Measurements from ENCODE around the gene TLR7. TPM values are rescaled to one million over a fixed set of nuclear protein-coding genes. Genes with fewer than 3 reads are reported as not detected.

The TLR7 gene
- total RNA-seq (1 to 10 TPM in 3 of 9 donors, under 1 TPM in 5, not detected in 1; 0.07 to 6.7 (median 0.69) TPM), polyA plus RNA-seq (under 1 TPM; 0.04 to 0.08 TPM)
- long read RNA-seq, donor 1 = 0 reads
- long read RNA-seq, donor 2 = 0 reads
- long read RNA-seq, donor 3, full-length matches to known transcripts = 1 of 1 reads
- long read RNA-seq, donor 3, partial matches to known transcripts = 0 of 1 reads
- long read RNA-seq, donor 3, other reads (novel, unspliced or antisense) = 0 of 1 reads

DNA sequence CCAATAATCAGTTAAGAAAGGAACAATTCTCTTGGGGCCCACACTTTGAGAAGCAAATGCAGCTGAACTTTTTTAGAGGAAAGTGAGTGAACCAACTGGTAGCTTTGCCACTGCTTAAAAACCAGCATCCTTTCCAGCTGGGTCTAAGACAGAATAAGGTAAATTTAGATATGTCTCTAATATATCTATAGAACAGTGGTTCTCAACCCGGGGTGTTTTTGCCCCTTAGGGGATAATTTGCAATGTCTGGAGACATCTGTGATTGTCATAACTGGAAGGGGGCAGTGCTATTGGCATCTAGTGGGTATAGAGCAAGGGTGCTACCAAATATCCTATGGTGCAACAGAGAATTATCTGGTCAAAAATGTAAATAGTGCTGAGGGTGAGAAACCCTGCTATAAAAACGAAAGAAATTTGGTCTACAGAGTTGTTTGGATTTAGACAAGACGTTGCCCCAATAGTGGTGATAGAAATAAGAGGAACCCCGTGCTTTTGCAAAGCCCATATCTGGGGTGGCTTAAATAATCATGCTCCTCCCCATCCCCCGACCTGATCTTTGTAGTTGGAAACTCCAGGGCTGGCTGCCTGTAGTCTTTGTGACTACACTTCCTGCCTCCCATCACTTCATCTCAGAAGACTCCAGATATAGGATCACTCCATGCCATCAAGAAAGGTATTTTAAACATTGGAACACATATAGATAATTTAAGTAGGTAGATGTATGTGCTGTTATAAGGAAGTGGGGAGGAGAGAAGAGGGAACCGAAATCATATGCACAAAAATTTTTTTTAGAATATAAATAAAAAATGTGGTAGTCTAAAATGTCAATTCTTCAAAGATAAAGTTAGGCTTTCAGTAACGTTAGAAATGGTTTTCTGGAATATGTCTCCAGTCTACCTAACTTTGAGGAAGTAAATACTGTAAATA is at the start of gene TLR7:
Gene TLR7, plus strand, starts transcription at position 622 of the 927 bp plus-strand sequence. CDS start 507 bp downstream, outside the sequence.
- H3K4me3 ChIP-seq = peak within 1 kb of the TSS in 4 of 12 donors; percentile 4 to 29 (median 8)

GRCh38 chrX:12817528-12817927 is 49.3 kb upstream of the TLR7 start:
- TF ChIP-seq POLR2A (IDR thresholded peaks at IDR 0.05) (no peak), CTCF (IDR thresholded peaks at IDR 0.05) (no peak)
- no peaks in the 10 kb centered on the region for H3K4me1 ChIP-seq
- H3K4me3 ChIP-seq = no peak overlapping the region
- intact Hi-C loops (cut with DNase I) = loop anchor here in 7 of 10 donors (5.0 to 10.0 kb wide), 4 partner anchors 77 to 927 kb away; no protein-coding TSS in a partner anchor
- no peaks in the 10 kb centered on the region for H3K9me3 ChIP-seq
- H3K27ac ChIP-seq = no peak overlapping the region
- H3K27me3 ChIP-seq = peaks cover 0 to 17% (median 0%) of the 10 kb centered on the region in 9 donors
- no peak for ATAC-seq
- DNase-seq = no peak
- peaks cover 0 to 19% (median 0%) of the 10 kb centered on the region in 9 donors for H3K36me3 ChIP-seq
- WGBS, 4 donors = 67 to 77% (median 74%) methylated on average over 5 of the region's 5 CpGs

More for the DNA sequence above, at the start of gene TLR7:
- Histone ChIP-seq H3K4me1 (no peaks in the 10 kb centered on the region), H3K9me3 (peaks cover 0 to 27% (median 0%) of the 10 kb centered on the region in 12 donors), H3K27ac (peak within 1 kb of the TSS in 1 of 12 donors; percentile 39), H3K36me3 (no peaks in the 10 kb centered on the region), H3K27me3 (no peaks in the 10 kb centered on the region)
- WGBS, 4 donors = 58 to 70% (median 63%) methylated on average over 7 of the region's 7 CpGs
- ATAC-seq = no peak
- DNase-seq = no peak
- TF ChIP-seq POLR2A (IDR thresholded peaks at IDR 0.05) = no peak
- TF ChIP-seq CTCF (IDR thresholded peaks at IDR 0.05) = no peak
- intact Hi-C loops (cut with DNase I) = no loop called here

GRCh38 chrX:12819222-12819621 is 47.6 kb upstream of the TLR7 start:
- TF ChIP-seq POLR2A (IDR thresholded peaks at IDR 0.05) (no peak), CTCF (IDR thresholded peaks at IDR 0.05) (no peak)
- Histone ChIP-seq H3K36me3 (peaks cover 0 to 23% (median 0%) of the 10 kb centered on the region in 9 donors), H3K4me3 (no peak overlapping the region), H3K27ac (no peak overlapping the region), H3K4me1 (no peaks in the 10 kb centered on the region), H3K9me3 (no peaks in the 10 kb centered on the region), H3K27me3 (peaks cover 0 to 11% (median 0%) of the 10 kb centered on the region in 9 donors)
- ATAC-seq (no peak), DNase-seq (no peak)
- intact Hi-C loops (cut with DNase I) = loop anchor here in 7 of 10 donors (5.0 to 10.0 kb wide), 4 partner anchors 76 to 926 kb away; no protein-coding TSS in a partner anchor
- 87 to 97% (median 94%) methylated on average over 9 of the region's 9 CpGs for WGBS, 4 donors

GRCh38 chrX:12820737-12821136 is 46.1 kb upstream of the TLR7 start:
- Histone ChIP-seq H3K9me3 (no peaks in the 10 kb centered on the region), H3K27me3 (peaks cover 0 to 11% (median 0%) of the 10 kb centered on the region in 9 donors), H3K4me1 (no peaks in the 10 kb centered on the region), H3K4me3 (no peak overlapping the region), H3K36me3 (peaks cover 0 to 23% (median 0%) of the 10 kb centered on the region in 9 donors), H3K27ac (no peak overlapping the region)
- WGBS, 4 donors = 87 to 98% (median 96%) methylated on average over 7 of the region's 7 CpGs
- intact Hi-C loops (cut with DNase I) = no loop called here
- no peak for TF ChIP-seq POLR2A (IDR thresholded peaks at IDR 0.05)
- no peak for TF ChIP-seq CTCF (IDR thresholded peaks at IDR 0.05)
- DNase-seq (no peak), ATAC-seq (no peak)

Measured in heart left ventricle (tissue), 16 donors.